Liver (tissue), 9 donors: ENCODE measurements around the gene SS18L1. TPM values are rescaled to one million over a fixed set of nuclear protein-coding genes. Genes with fewer than 3 reads are reported as not detected.

ENCODE experiments used
- DNase-seq: peaks from one replicate; pipeline ENCODE4 v3.0.0-alpha.2; 2017; ENCODE audit warnings: low spot score
- H3K27ac ChIP-seq, 2 donors: one replicate each; pipeline ENCODE4 v1.7.0; 2013; ENCODE audit warnings: inconsistent platforms in 2 of 2, low read length in 2 of 2, control low read depth in 1 of 2, low read depth in 1 of 2, mild to moderate bottlenecking in 1 of 2
- H3K27me3 ChIP-seq, 4 donors: one replicate each; pipeline versions ENCODE4 v1.6.1 to v1.7.0; 2013; ENCODE audit warnings: low read length in 3 of 4, inconsistent platforms in 1 of 4, mild to moderate bottlenecking in 1 of 4, moderate library complexity in 1 of 4; ENCODE audit not compliant: control insufficient read depth in 4 of 4, insufficient read depth in 4 of 4
- H3K36me3 ChIP-seq, 4 donors: one replicate each; pipeline versions ENCODE4 v1.6.1 to v1.7.0; 2013; ENCODE audit warnings: low read length in 3 of 4, mild to moderate bottlenecking in 3 of 4, low read depth in 1 of 4, moderate library complexity in 1 of 4; ENCODE audit not compliant: control insufficient read depth in 4 of 4, insufficient read depth in 3 of 4
- H3K4me1 ChIP-seq, 4 donors: one replicate each; pipeline versions ENCODE4 v1.6.1 to v1.7.0; 2013; ENCODE audit warnings: low read length in 3 of 4, mild to moderate bottlenecking in 3 of 4, moderate library complexity in 1 of 4; ENCODE audit not compliant: control insufficient read depth in 4 of 4, insufficient read depth in 4 of 4
- H3K4me3 ChIP-seq, 3 donors: one replicate each; pipeline versions ENCODE4 v1.6.1 to v1.7.0; 2013; ENCODE audit warnings: low read length in 3 of 3, control low read depth in 1 of 3, low read depth in 1 of 3, mild to moderate bottlenecking in 1 of 3
- H3K9ac ChIP-seq, 2 donors: one replicate each; pipeline ENCODE4 v1.7.0; 2013; ENCODE audit warnings: low read length in 2 of 2, mild to moderate bottlenecking in 2 of 2, moderate library complexity in 2 of 2, control low read depth in 1 of 2, low read depth in 1 of 2
- H3K9me3 ChIP-seq, 4 donors: one replicate each; pipeline versions ENCODE4 v1.6.1 to v1.7.0; 2013; ENCODE audit warnings: low read length in 3 of 4; ENCODE audit not compliant: control insufficient read depth in 4 of 4
- ATF3 ChIP-seq: IDR thresholded peaks from 2 replicates; pipeline ENCODE4 v1.6.1; 2016; ENCODE audit warnings: antibody characterized with exemption
- CTCF ChIP-seq: fragments of 150-350 bp; IDR thresholded peaks from 2 replicates; pipeline ENCODE4 v1.5.1; 2017; ENCODE audit warnings: improper control_type of control experiment, low read depth, low read length; ENCODE audit not compliant: missing input control
- EGR1 ChIP-seq, 2 donors: IDR thresholded peaks; 2 replicates each; pipeline ENCODE4 v1.6.1; 2016 to 2018; ENCODE audit warnings: antibody characterized with exemption in 2 of 2, low read depth in 2 of 2
- FOXA1 ChIP-seq: IDR thresholded peaks from 2 replicates; pipeline ENCODE4 v1.6.1; 2016; ENCODE audit warnings: antibody characterized with exemption
- FOXA2 ChIP-seq: IDR thresholded peaks from 2 replicates; pipeline ENCODE4 v1.6.1; 2016; ENCODE audit warnings: antibody characterized with exemption
- GABPA ChIP-seq, 2 donors: IDR thresholded peaks in 1 of 2; conservative IDR thresholded peaks in 1 of 2; 2 replicates each; pipeline ENCODE4 v1.6.1; 2016; ENCODE audit warnings: antibody characterized with exemption in 2 of 2, mild to moderate bottlenecking in 1 of 2, moderate library complexity in 1 of 2
- HNF4A ChIP-seq, 2 donors: conservative IDR thresholded peaks; 2 replicates each; pipeline ENCODE4 v1.6.1; 2016; ENCODE audit warnings: antibody characterized with exemption in 2 of 2, mild to moderate bottlenecking in 2 of 2
- HNF4G ChIP-seq: IDR thresholded peaks from 2 replicates; pipeline ENCODE4 v1.6.1; 2016; ENCODE audit warnings: antibody characterized with exemption
- JUND ChIP-seq, 2 donors: IDR thresholded peaks; 2 replicates each; pipeline ENCODE4 v1.6.1; 2016; ENCODE audit warnings: antibody characterized with exemption in 2 of 2
- MAX ChIP-seq: IDR thresholded peaks from 2 replicates; pipeline ENCODE4 v1.6.1; 2016; ENCODE audit warnings: antibody characterized with exemption
- RAD21 ChIP-seq, 2 donors: IDR thresholded peaks; 2 replicates each; pipeline ENCODE4 v1.6.1; 2016; ENCODE audit warnings: antibody characterized with exemption in 2 of 2, mild to moderate bottlenecking in 2 of 2
- REST ChIP-seq: IDR thresholded peaks from 2 replicates; pipeline ENCODE4 v1.6.1; 2016; ENCODE audit warnings: antibody characterized with exemption, mild to moderate bottlenecking
- RXRA ChIP-seq, 2 donors: IDR thresholded peaks; 2 replicates each; pipeline ENCODE4 v1.6.1; 2017 to 2018; ENCODE audit warnings: antibody characterized with exemption in 2 of 2, mild to moderate bottlenecking in 1 of 2
- SP1 ChIP-seq: IDR thresholded peaks from 2 replicates; pipeline ENCODE4 v1.6.1; 2018; ENCODE audit warnings: antibody characterized with exemption, mild to moderate bottlenecking
- TAF1 ChIP-seq: conservative IDR thresholded peaks from 2 replicates; pipeline ENCODE4 v1.6.1; 2016; ENCODE audit warnings: antibody characterized with exemption, mild to moderate bottlenecking
- YY1 ChIP-seq: IDR thresholded peaks from 2 replicates; pipeline ENCODE4 v1.6.1; 2016; ENCODE audit warnings: antibody characterized with exemption, mild to moderate bottlenecking
- ZBTB33 ChIP-seq: IDR thresholded peaks from 2 replicates; pipeline ENCODE4 v1.6.1; 2016; ENCODE audit warnings: antibody characterized with exemption
- WGBS: extraction: QIAGEN DNeasy Blood & Tissue Kit; methylation state at CpG from one replicate; pipeline ENCODE4 v1.1.7; 2013; 5-methylcytosine and 5-hydroxymethylcytosine counted together
- polyA plus RNA-seq, 2 donors: library from polyadenylated mRNA; stranded (reverse) in 1 of 2; unstranded in 1 of 2; fragments of 200-250 nt in 1 of 2; fragments of >200 nt in 1 of 2; fragmentation: Nextera tagmentation in 1 of 2; extraction: Ambion mirVana in 1 of 2; gene quantifications; one replicate each; pipeline versions ENCODE4 v1.2.1 to v1.2.3, GENCODE V29; 2013 to 2015
- total RNA-seq, 2 donors: library from RNA; depleted of rRNA; stranded (reverse); fragments of >200 nt; gene quantifications; one replicate each; pipeline ENCODE4 v1.2.3, GENCODE V29; 2014
- donor health status: healthy.
- donor health status: healthy.
- donor health status: healthy.
- donor health status: healthy.
- donor health status: healthy.

Gene SS18L1
- total and polyA plus RNA-seq, 4 donors, result 6.1 to 24.3 (median 16.7) TPM

GRCh38 chr20:62230696-62231095, 87.1 kb downstream of the SS18L1 start:
- H3K4me3 ChIP-seq, result no peak overlapping the region
- H3K36me3 ChIP-seq, result no peaks in the 10 kb centered on the region
- H3K4me1 ChIP-seq, result no peaks in the 10 kb centered on the region
- no peaks in the 10 kb centered on the region for H3K27me3 ChIP-seq
- no peak overlapping the region for H3K27ac ChIP-seq
- H3K9me3 ChIP-seq, result no peaks in the 10 kb centered on the region
- no peak for DNase-seq
- H3K9ac ChIP-seq, result no peak overlapping the region
- WGBS, result 92% methylated on average over 10 of the region's 10 CpGs
- TF ChIP-seq SP1 (no peak), ZBTB33 (no peak), RXRA (IDR thresholded peaks at IDR 0.05) (no peak), FOXA1 (no peak), TAF1 (no peak), EGR1 (IDR thresholded peaks at IDR 0.05; ENCODE audit: low read depth in 2 of 2) (no peak), FOXA2 (no peak), CTCF (no peak), MAX (no peak)

- no peak overlapping the region for H3K27ac ChIP-seq
- no peaks in the 10 kb centered on the region for H3K27me3 ChIP-seq
- 89% methylated on average over 6 of the region's 6 CpGs for WGBS
- TF ChIP-seq REST, result no peak
- TF ChIP-seq RXRA (IDR thresholded peaks at IDR 0.05), result no peak
- TF ChIP-seq ATF3, result no peak
- TF ChIP-seq HNF4A (conservative IDR thresholded peaks at IDR 0.05), result no peak
- TF ChIP-seq RAD21 (IDR thresholded peaks at IDR 0.05), result no peak
- TF ChIP-seq JUND (IDR thresholded peaks at IDR 0.05), result no peak
- TF ChIP-seq HNF4G, result no peak
- TF ChIP-seq GABPA (IDR thresholded peaks at IDR 0.05 in 1 of 2, conservative IDR thresholded peaks at IDR 0.05 in 1 of 2), result no peak
- TF ChIP-seq YY1, result no peak
- TF ChIP-seq MAX, result no peak
- TF ChIP-seq SP1, result no peak
- no peak for TF ChIP-seq FOXA1
- TF ChIP-seq TAF1, result no peak
- H3K36me3 ChIP-seq, result no peaks in the 10 kb centered on the region
- no peaks in the 10 kb centered on the region for H3K4me1 ChIP-seq
- no peak overlapping the region for H3K4me3 ChIP-seq
- H3K9me3 ChIP-seq, result no peaks in the 10 kb centered on the region
- no peak overlapping the region for H3K9ac ChIP-seq
- DNase-seq, result no peak
Observed at GRCh38 chr20:62231292-62231691, 87.7 kb downstream of the SS18L1 start.
